SK-N-SH (cell line): ENCODE measurements around the gene SIRPB1. TPM values are rescaled to one million over a fixed set of nuclear protein-coding genes. Genes with fewer than 3 reads are reported as not detected.
"Not testable (repeated sequence)": the region's sequence is repeated elsewhere in the genome, so short reads cannot be mapped to it uniquely, and the experiment has no call there.

ENCODE experiments used
- CTCF ChIA-PET: fragments of 300-600, 350-600 bp; formaldehyde crosslinking; extraction: SDS; loops from one replicate; lab custom pipeline; 2021; lab: Yijun Ruan, JAX
- POLR2A ChIA-PET: fragments of 350-600 bp; sonication (Branson Sonifier 250); formaldehyde crosslinking; extraction: SDS; loops from one replicate; lab custom pipeline; 2020; ENCODE audit warnings: antibody characterized with exemption, inconsistent platforms; lab: Yijun Ruan, JAX
- DNase-seq: peaks from one replicate; pipeline ENCODE4 v3.0.0; 2012
- H2AFZ ChIP-seq: fragments of 200-600 bp; sonication (generic); 2 replicates; pipeline ENCODE4 v1.8.1; 2016; ENCODE audit warnings: antibody characterized with exemption, mild to moderate bottlenecking, low read depth
- H3F3A ChIP-seq: fragments of 200-600 bp; sonication (generic); replicated peaks from 2 replicates; pipeline ENCODE3; 2016; ENCODE audit warnings: antibody characterized with exemption, mild to moderate bottlenecking; ENCODE audit not compliant: insufficient read depth
- H3K27ac ChIP-seq, 2 experiments: fragments of 200-500 bp in 1 of 2; fragments of 200-600 bp in 1 of 2; sonication (Bioruptor generic) in 1 of 2; sonication (generic), shearing (Covaris generic) in 1 of 2; 2 replicates each; pipeline versions ENCODE4 v1.5.1 to v1.6.1; 2014 to 2016; ENCODE audit warnings: low read depth in 2 of 2, inconsistent platforms in 1 of 2, low read length in 1 of 2, mild to moderate bottlenecking in 1 of 2, mixed read lengths in 1 of 2
- H3K27me3 ChIP-seq: fragments of 200-600 bp; sonication (generic), shearing (Covaris generic); 2 replicates; pipeline ENCODE4 v1.6.1; 2016; ENCODE audit warnings: mixed run types; ENCODE audit not compliant: insufficient read depth
- H3K36me3 ChIP-seq, 2 experiments: fragments of 200-500 bp in 1 of 2; fragments of 200-600 bp in 1 of 2; sonication (Bioruptor generic) in 1 of 2; sonication (generic) in 1 of 2; replicated peaks in 1 of 2; 2 replicates each; pipeline versions ENCODE3 to v1.5.1; 2014 to 2016; ENCODE audit warnings: low read length in 1 of 2, mild to moderate bottlenecking in 1 of 2; ENCODE audit not compliant: insufficient read depth in 2 of 2, control insufficient read depth in 1 of 2
- H3K4me1 ChIP-seq, 2 experiments: fragments of 200-500 bp in 1 of 2; fragments of 200-600 bp in 1 of 2; sonication (Bioruptor generic) in 1 of 2; sonication (generic), shearing (Covaris generic) in 1 of 2; 2 replicates each; pipeline versions ENCODE4 v1.5.1 to v1.6.1; 2014 to 2016; ENCODE audit warnings: low read depth in 1 of 2, low read length in 1 of 2, mixed run types in 1 of 2; ENCODE audit not compliant: insufficient read depth in 2 of 2, control insufficient read depth in 1 of 2
- H3K4me2 ChIP-seq: fragments of 200-600 bp; sonication (generic), shearing (Covaris generic); 2 replicates; pipeline ENCODE4 v1.6.1; 2017; ENCODE audit warnings: mixed run types
- H3K4me3 ChIP-seq, 2 experiments: fragments of 200-500 bp in 1 of 2; fragments of 200-600 bp in 1 of 2; sonication (Bioruptor generic) in 1 of 2; sonication (generic), shearing (Covaris generic) in 1 of 2; 2 replicates each; pipeline versions ENCODE4 v1.5.1 to v1.8.1; 2014 to 2016; ENCODE audit warnings: low read depth in 2 of 2, inconsistent platforms in 1 of 2, low read length in 1 of 2, mild to moderate bottlenecking in 1 of 2, mixed read lengths in 1 of 2, moderate library complexity in 1 of 2
- H3K79me2 ChIP-seq: fragments of 200-600 bp; sonication (generic); 2 replicates; pipeline ENCODE4 v1.8.1; 2017; ENCODE audit warnings: mild to moderate bottlenecking; ENCODE audit not compliant: insufficient read depth
- H3K9ac ChIP-seq: fragments of 200-600 bp; sonication (generic); 2 replicates; pipeline ENCODE4 v1.6.1; 2017; ENCODE audit warnings: mixed run types
- H3K9me2 ChIP-seq: fragments of 200-600 bp; sonication (generic); 2 replicates; pipeline ENCODE4 v1.6.1; 2017; ENCODE audit warnings: mixed run types
- H3K9me3 ChIP-seq: fragments of 200-600 bp; sonication (generic); 2 replicates; pipeline ENCODE4 v1.6.1; 2017; ENCODE audit warnings: mixed run types, mild to moderate bottlenecking, moderate library complexity
- H4K20me1 ChIP-seq: fragments of 200-600 bp; sonication (generic); 2 replicates; pipeline ENCODE4 v1.6.1; 2017; ENCODE audit warnings: mild to moderate bottlenecking, mixed run types; ENCODE audit not compliant: insufficient read depth
- ELF1 ChIP-seq: IDR thresholded peaks from 2 replicates; pipeline ENCODE4 v1.4.0; 2012
- GATA2 ChIP-seq: sonication (generic); formaldehyde crosslinking; IDR thresholded peaks from 2 replicates; pipeline ENCODE4 v1.5.0; 2020; ENCODE audit warnings: mild to moderate bottlenecking, missing genetic modification reagents
- JUND ChIP-seq: IDR thresholded peaks from 2 replicates; pipeline ENCODE4 v1.4.0; 2012
- NFIC ChIP-seq: IDR thresholded peaks from 2 replicates; pipeline ENCODE4 v1.4.0; 2012; ENCODE audit warnings: borderline replicate concordance
- RCOR1 ChIP-seq: fragments of 150-350 bp; IDR thresholded peaks from 2 replicates; pipeline ENCODE4 v1.6.1; 2017; ENCODE audit warnings: antibody characterized with exemption, low read length
- SIN3A ChIP-seq: IDR thresholded peaks from 2 replicates; pipeline ENCODE4 v1.6.1; 2012; ENCODE audit warnings: low read depth, mild to moderate bottlenecking, low read length, moderate library complexity, borderline replicate concordance
- TCF12 ChIP-seq: IDR thresholded peaks from 2 replicates; pipeline ENCODE4 v1.4.0; 2012
- TEAD4 ChIP-seq: IDR thresholded peaks from 2 replicates; pipeline ENCODE4 v1.4.0; 2012; ENCODE audit warnings: mild to moderate bottlenecking, borderline replicate concordance; ENCODE audit not compliant: insufficient read depth
- WGBS: methylation state at CpG from one replicate; pipeline ENCODE4 v1.1.6; 2017; ENCODE audit warnings: low lambda C conversion rate; 5-methylcytosine and 5-hydroxymethylcytosine counted together
- polyA plus RNA-seq, 3 experiments: library from polyadenylated mRNA; depleted of rRNA; stranded (reverse); fragments of >200 nt; gene quantifications; 2 replicates each; pipeline ENCODE4 v1.2.3, GENCODE V29; 2012
- TF ChIP-seq, protein P1 (sequence below): IDR thresholded peaks from 2 replicates; pipeline ENCODE4 v1.4.0; 2012; ENCODE audit warnings: low read depth
- TF ChIP-seq, protein P2 (sequence below): fragments of 200-600 bp; sonication (generic); IDR thresholded peaks from 2 replicates; pipeline ENCODE4 v1.6.1; 2017; ENCODE audit warnings: antibody characterized with exemption, mild to moderate bottlenecking, moderate library complexity
- TF ChIP-seq, protein P3 (sequence below): IDR thresholded peaks from 2 replicates; pipeline ENCODE4; 2012

SIRPB1 gene
- polyA plus RNA-seq, 1 of the 3 experiments (the other 2 are of a cell fraction): 0.53 TPM

DNA sequence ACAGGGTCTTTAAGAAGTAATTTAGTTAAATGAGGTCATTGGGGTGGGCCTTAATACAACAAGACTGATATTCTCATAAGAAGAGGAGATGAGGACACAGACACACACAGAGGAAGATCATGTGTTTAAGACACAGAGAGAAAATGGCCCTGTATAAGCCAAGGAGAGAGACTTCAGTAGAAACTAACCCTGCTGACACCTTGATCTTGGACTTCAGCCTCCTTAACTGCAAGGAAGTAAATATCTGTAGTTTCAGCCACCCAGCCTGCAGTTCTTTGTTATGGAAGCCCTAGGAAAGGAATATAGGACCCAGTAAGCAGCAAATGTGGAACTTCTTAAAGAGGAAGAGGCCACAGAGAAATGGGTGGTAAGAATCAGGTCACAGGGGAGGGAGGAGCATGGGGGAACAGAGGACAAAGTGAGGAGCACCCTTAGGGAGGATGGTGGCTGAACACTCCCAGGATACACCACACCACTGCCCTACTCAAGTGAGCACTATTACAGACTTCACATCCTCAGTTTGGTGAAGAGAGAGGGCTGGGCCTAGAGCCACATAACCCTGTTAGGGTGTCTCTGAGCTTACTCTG lies 762 bp downstream of the SIRPB1 start:
- CTCF ChIA-PET: no interaction called here

DNA sequence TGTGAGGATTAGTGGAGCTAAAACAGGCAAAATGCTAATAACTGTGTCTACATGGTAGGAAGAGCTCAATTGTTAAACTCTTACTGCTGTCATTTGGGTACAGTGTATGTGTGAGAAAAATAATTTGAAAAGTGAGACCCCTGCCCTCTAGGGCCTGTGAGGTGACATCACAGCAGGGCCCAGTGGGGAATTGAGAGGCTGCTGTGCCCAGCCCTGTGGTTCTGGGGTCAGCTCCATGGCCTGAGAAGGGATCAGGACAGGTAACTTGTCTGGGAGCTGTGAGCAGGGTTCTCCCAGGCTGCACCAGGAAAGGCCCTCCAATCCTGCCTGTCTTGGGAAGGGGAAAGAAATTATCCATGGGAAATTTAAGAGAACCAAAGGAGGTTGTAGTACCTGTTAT lies 1.3 kb downstream of the SIRPB1 start:
- Histone ChIP-seq H3K9me2 (no peaks in the 10 kb centered on the region), H3K4me3 (no peak overlapping the region), H3K36me3 (no peaks in the 10 kb centered on the region), H4K20me1 (no peaks in the 10 kb centered on the region), H3K4me2 (no peak overlapping the region), H3K27ac (no peak overlapping the region), H3K9ac (no peak overlapping the region), H2AFZ (no peak overlapping the region), H3F3A (peaks cover 4% of the 10 kb centered on the region), H3K79me2 (no peaks in the 10 kb centered on the region), H3K4me1 (peaks cover 0 to 3% of the 10 kb centered on the region in 2 experiments; a peak in 1 of 4 replicates), H3K27me3 (no peaks in the 10 kb centered on the region), H3K9me3 (no peaks in the 10 kb centered on the region)
- POLR2A ChIA-PET: no interaction called here
- CTCF ChIA-PET: no interaction called here
- TF ChIP-seq SIN3A: no peak
- TF ChIP-seq GATA2 (CRISPR knock-in tag): no peak
- TF ChIP-seq, protein P1, sequence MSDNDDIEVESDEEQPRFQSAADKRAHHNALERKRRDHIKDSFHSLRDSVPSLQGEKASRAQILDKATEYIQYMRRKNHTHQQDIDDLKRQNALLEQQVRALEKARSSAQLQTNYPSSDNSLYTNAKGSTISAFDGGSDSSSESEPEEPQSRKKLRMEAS: no peak
- DNase-seq: no peak

More for the DNA sequence above, 762 bp downstream of the SIRPB1 start:
- H3K9ac ChIP-seq: no peak overlapping the region
- no peaks in the 10 kb centered on the region for H4K20me1 ChIP-seq
- H3K4me2 ChIP-seq: no peak overlapping the region
- H3K79me2 ChIP-seq: no peaks in the 10 kb centered on the region
- no peak for DNase-seq
- H2AFZ ChIP-seq: no peak overlapping the region
- H3K9me3 ChIP-seq: no peaks in the 10 kb centered on the region
- H3F3A ChIP-seq: peaks cover 4% of the 10 kb centered on the region
- H3K4me3 ChIP-seq: no peak overlapping the region
- H3K36me3 ChIP-seq: no peaks in the 10 kb centered on the region
- TF ChIP-seq SIN3A: no peak
- no peaks in the 10 kb centered on the region for H3K9me2 ChIP-seq
- POLR2A ChIA-PET: no interaction called here
- H3K4me1 ChIP-seq: peaks cover 0 to 3% of the 10 kb centered on the region in 2 experiments; a peak in 1 of 4 replicates
- no peak overlapping the region for H3K27ac ChIP-seq
- no peaks in the 10 kb centered on the region for H3K27me3 ChIP-seq

DNA sequence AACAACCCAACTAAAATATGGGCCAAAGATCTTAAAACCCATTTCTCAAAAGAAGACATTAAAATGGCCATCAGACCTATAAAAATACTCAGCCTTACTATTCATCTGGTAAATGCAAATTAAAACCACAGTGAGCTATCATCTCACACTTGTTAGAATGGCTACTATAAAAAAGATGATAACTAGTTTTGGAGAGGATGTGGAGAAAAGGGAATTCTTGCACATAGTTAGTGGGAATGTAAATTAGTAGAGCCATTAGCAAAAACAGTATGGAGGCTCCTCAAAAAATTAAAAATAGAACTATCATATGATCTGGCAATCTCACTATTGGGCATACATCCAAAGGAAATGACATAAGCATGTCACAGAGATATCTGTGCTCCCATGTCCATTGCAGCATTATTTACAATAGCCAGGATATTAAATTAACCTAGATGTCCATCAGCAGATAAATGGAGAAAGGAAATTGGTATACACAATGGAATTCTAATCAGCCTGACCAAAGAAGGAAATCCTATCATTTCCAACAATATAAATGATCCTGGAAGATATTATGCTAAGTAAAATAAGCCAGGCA lies 2.9 kb downstream of the SIRPB1 start:
- no peak overlapping the region for H3K4me2 ChIP-seq
- no peak overlapping the region for H3K9ac ChIP-seq
- 0 out of 2 replicates have a peak, but pooled peaks have one; percentile 38 for TF ChIP-seq JUND
- peak; percentile 59 for TF ChIP-seq TCF12
- TF ChIP-seq, protein P2, sequence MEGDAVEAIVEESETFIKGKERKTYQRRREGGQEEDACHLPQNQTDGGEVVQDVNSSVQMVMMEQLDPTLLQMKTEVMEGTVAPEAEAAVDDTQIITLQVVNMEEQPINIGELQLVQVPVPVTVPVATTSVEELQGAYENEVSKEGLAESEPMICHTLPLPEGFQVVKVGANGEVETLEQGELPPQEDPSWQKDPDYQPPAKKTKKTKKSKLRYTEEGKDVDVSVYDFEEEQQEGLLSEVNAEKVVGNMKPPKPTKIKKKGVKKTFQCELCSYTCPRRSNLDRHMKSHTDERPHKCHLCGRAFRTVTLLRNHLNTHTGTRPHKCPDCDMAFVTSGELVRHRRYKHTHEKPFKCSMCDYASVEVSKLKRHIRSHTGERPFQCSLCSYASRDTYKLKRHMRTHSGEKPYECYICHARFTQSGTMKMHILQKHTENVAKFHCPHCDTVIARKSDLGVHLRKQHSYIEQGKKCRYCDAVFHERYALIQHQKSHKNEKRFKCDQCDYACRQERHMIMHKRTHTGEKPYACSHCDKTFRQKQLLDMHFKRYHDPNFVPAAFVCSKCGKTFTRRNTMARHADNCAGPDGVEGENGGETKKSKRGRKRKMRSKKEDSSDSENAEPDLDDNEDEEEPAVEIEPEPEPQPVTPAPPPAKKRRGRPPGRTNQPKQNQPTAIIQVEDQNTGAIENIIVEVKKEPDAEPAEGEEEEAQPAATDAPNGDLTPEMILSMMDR: no peak
- TF ChIP-seq RCOR1: peak; percentile 30; the same call in 1 of the 2 replicates
- TF ChIP-seq NFIC: peak; percentile 35; the same call in 1 of the 2 replicates
- peak; percentile 47; the same call in 1 of the 2 replicates for TF ChIP-seq TEAD4
- TF ChIP-seq, protein P3, sequence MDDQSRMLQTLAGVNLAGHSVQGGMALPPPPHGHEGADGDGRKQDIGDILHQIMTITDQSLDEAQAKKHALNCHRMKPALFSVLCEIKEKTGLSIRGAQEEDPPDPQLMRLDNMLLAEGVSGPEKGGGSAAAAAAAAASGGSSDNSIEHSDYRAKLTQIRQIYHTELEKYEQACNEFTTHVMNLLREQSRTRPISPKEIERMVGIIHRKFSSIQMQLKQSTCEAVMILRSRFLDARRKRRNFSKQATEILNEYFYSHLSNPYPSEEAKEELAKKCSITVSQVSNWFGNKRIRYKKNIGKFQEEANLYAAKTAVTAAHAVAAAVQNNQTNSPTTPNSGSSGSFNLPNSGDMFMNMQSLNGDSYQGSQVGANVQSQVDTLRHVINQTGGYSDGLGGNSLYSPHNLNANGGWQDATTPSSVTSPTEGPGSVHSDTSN: peak; percentile 20; the same call in 1 of the 2 replicates
- TF ChIP-seq ELF1: no peak
- TF ChIP-seq, protein P1: no peak
- H3K79me2 ChIP-seq: no peaks in the 10 kb centered on the region
- peak overlapping the region in 1 of 2 experiments; percentile 57; a peak in 2 of 4 replicates for H3K27ac ChIP-seq
- H3K9me3 ChIP-seq: no peaks in the 10 kb centered on the region
- CTCF ChIA-PET: interaction anchor here (0.6 to 0.7 kb wide), 2 partner anchors 77 to 114 kb away, joined by 3 read pairs; no protein-coding TSS in a partner anchor
- no peaks in the 10 kb centered on the region for H3K36me3 ChIP-seq
- H3K27me3 ChIP-seq: no peaks in the 10 kb centered on the region
- H3K4me3 ChIP-seq: no peak overlapping the region
- no peak overlapping the region for H2AFZ ChIP-seq
- POLR2A ChIA-PET: no interaction called here
- no peaks in the 10 kb centered on the region for H3K9me2 ChIP-seq
- DNase-seq: no peak
- H4K20me1 ChIP-seq: no peaks in the 10 kb centered on the region
- H3K4me1 ChIP-seq: peaks cover 0 to 3% of the 10 kb centered on the region in 2 experiments; a peak in 1 of 4 replicates
- H3F3A ChIP-seq: peaks cover 4% of the 10 kb centered on the region

DNA sequence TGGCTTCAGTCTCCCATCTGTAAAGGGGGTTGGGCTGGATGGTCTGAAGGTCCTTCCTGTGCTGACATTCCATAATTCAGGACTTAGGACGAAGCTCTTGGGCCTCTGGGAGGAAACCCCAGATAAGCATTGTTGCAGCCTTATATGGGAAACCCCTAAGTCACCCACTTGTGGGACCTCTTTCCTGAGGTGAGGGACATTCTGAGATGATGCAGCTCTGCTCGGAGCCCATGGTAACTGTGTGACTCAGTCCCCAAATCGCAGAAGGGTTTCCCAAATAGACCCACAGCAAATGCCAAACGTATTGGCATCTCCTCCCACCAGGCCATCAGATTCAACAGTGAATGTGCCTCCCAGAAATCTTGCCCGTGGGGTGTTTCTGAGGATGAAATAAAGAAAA lies 9.4 kb downstream of the SIRPB1 start:
- CTCF ChIA-PET, H3K4me2 ChIP-seq, H3K36me3 ChIP-seq, H2AFZ ChIP-seq, H3K4me1 ChIP-seq, H3K4me3 ChIP-seq, H3K9me3 ChIP-seq, POLR2A ChIA-PET, H3K79me2 ChIP-seq, H3K9ac ChIP-seq, H3K27ac ChIP-seq, H3F3A ChIP-seq, H4K20me1 ChIP-seq, H3K9me2 ChIP-seq, H3K27me3 ChIP-seq, DNase-seq: not testable (repeated sequence)
- WGBS: 21% methylated on average over 3 of the region's 5 CpGs
